GM13976 (cell line): ENCODE results near the gene AKAP5.

ENCODE experiments used
- DNase-seq: peaks from one replicate; pipeline ENCODE4 v3.0.0; 2012; ENCODE audit warnings: low spot score
- CTCF ChIP-seq: IDR thresholded peaks from 2 replicates; pipeline ENCODE4 v1.5.1; 2012; ENCODE audit warnings: borderline replicate concordance, mild to moderate bottlenecking; ENCODE audit not compliant: insufficient read depth; ENCODE audit errors: extremely low read depth, missing control alignments, control extremely low read depth
- in situ Hi-C: fragments of 300-500 bp; cut with MboI; formaldehyde crosslinking; loops from one replicate; pipeline ENCODE4 v1.12.0; 2022; ENCODE audit warnings: low sequenced_read_pairs, mixed read lengths, inconsistent platforms; ENCODE audit not compliant: unreplicated experiment

AKAP5 gene

GRCh38 chr14:64467101-64467500 lies 1.8 kb downstream of the AKAP5 start:
- DNase-seq, result no peak
- in situ Hi-C loops, result no loop called here
- no peak for TF ChIP-seq CTCF

- no peak for DNase-seq
- in situ Hi-C loops, result no loop called here
- TF ChIP-seq CTCF, result no peak
These were observed 2.3 kb downstream of the AKAP5 start for GRCh38 chr14:64467566-64467965.

GRCh38 chr14:64468451-64468850 lies 3.2 kb downstream of the AKAP5 start:
- in situ Hi-C loops, result no loop called here
- TF ChIP-seq CTCF, result no peak
- DNase-seq, result no peak

- TF ChIP-seq CTCF, result no peak
- in situ Hi-C loops, result loop anchor here (10.0 kb wide), 1 partner anchor 129 kb away; no protein-coding TSS in a partner anchor
- no peak for DNase-seq
These were observed 8.7 kb downstream of the AKAP5 start for GRCh38 chr14:64474041-64474440.

GRCh38 chr14:64474698-64475097 lies 9.4 kb downstream of the AKAP5 start:
- in situ Hi-C loops, result loop anchor here (10.0 kb wide), 1 partner anchor 130 kb away; no protein-coding TSS in a partner anchor
- TF ChIP-seq CTCF, result no peak
- DNase-seq, result no peak

- TF ChIP-seq CTCF, result no peak
- no peak for DNase-seq
- in situ Hi-C loops, result loop anchor here (10.0 kb wide), 1 partner anchor 131 kb away; no protein-coding TSS in a partner anchor
These were observed 10.4 kb downstream of the AKAP5 start for GRCh38 chr14:64475585-64476273.
